HG03469 (cell line): Measurements from ENCODE around the gene P2RX3.
"Not testable (repeated sequence)": the region's sequence is repeated elsewhere in the genome, so short reads cannot be mapped to it uniquely, and the experiment has no call there.

ENCODE experiments used
- ATAC-seq: cut with Tn5 transposase; IDR thresholded peaks from one replicate; pipeline ENCODE4 v1.9.1; 2021; ENCODE audit warnings: mild to moderate bottlenecking, moderate library complexity, moderate number of reproducible peaks; ENCODE audit not compliant: unreplicated experiment

The P2RX3 gene

GRCh38 chr11:57348052-57348451 is 9.9 kb downstream of the P2RX3 start:
- no peak for ATAC-seq

GRCh38 chr11:57348636-57349313 is 10.6 kb downstream of the P2RX3 start:
- no peak for ATAC-seq

- ATAC-seq = no peak
These were observed 11.5 kb downstream of the P2RX3 start for GRCh38 chr11:57349491-57350274.

GRCh38 chr11:57353036-57353435 is 14.9 kb downstream of the P2RX3 start:
- ATAC-seq = no peak

GRCh38 chr11:57353446-57353845 is 15.3 kb downstream of the P2RX3 start:
- no peak for ATAC-seq

- ATAC-seq = no peak
These were observed 15.7 kb downstream of the P2RX3 start for GRCh38 chr11:57353852-57354251.

GRCh38 chr11:57354699-57355098 is 16.5 kb downstream of the P2RX3 start:
- no peak for ATAC-seq

- no peak for ATAC-seq
These were observed 18.1 kb downstream of the P2RX3 start for GRCh38 chr11:57356268-57356667.

- no peak for ATAC-seq
These were observed 19.2 kb downstream of the P2RX3 start for GRCh38 chr11:57357310-57357709.

- no peak for ATAC-seq
These were observed 19.7 kb downstream of the P2RX3 start for GRCh38 chr11:57357856-57358255.

- no peak for ATAC-seq
These were observed 20.4 kb downstream of the P2RX3 start for GRCh38 chr11:57358543-57358961.

GRCh38 chr11:57358991-57359390 is 20.8 kb downstream of the P2RX3 start:
- ATAC-seq = no peak

GRCh38 chr11:57359396-57359795 is 21.2 kb downstream of the P2RX3 start:
- ATAC-seq = no peak

GRCh38 chr11:57359896-57360690 is 21.9 kb downstream of the P2RX3 start:
- no peak for ATAC-seq

- ATAC-seq = no peak
These were observed 22.8 kb downstream of the P2RX3 start for GRCh38 chr11:57360991-57361390.

- not testable (repeated sequence) for ATAC-seq
These were observed 23.3 kb downstream of the P2RX3 start for GRCh38 chr11:57361420-57361819.

GRCh38 chr11:57361926-57362325 is 23.8 kb downstream of the P2RX3 start:
- no peak for ATAC-seq

GRCh38 chr11:57363131-57364080 is 25.3 kb downstream of the P2RX3 start:
- no peak for ATAC-seq

- ATAC-seq = no peak
These were observed 26.9 kb downstream of the P2RX3 start for GRCh38 chr11:57364851-57365660.
